Aorta (tissue), 5 donors: ENCODE results near the gene ANKRD34C. TPM values are rescaled to one million over a fixed set of nuclear protein-coding genes. Genes with fewer than 3 reads are reported as not detected.

ENCODE experiments used
- ATAC-seq: fragments of 200-7000 bp; cut with Tn5 transposase; one replicate; pipeline ENCODE4 v1.9.1; 2022; ENCODE audit warnings: moderate library complexity; ENCODE audit not compliant: low FRiP score
- DNase-seq, 2 donors: peaks; one replicate each; pipeline ENCODE4 v3.0.0-alpha.2; 2020
- H3K27ac ChIP-seq, 2 donors: one replicate each; pipeline ENCODE4 v1.5.1; 2013; ENCODE audit warnings: low read length in 2 of 2, mild to moderate bottlenecking in 2 of 2, moderate library complexity in 2 of 2, control low read depth in 1 of 2, inconsistent platforms in 1 of 2, low read depth in 1 of 2
- H3K27me3 ChIP-seq, 2 donors: one replicate each; pipeline ENCODE4 v1.6.1; 2013; ENCODE audit warnings: control low read depth in 1 of 2, low read length in 1 of 2, mild to moderate bottlenecking in 1 of 2, moderate library complexity in 1 of 2; ENCODE audit not compliant: insufficient read depth in 2 of 2, control insufficient read depth in 1 of 2
- H3K36me3 ChIP-seq, 2 donors: one replicate each; pipeline ENCODE4 v1.6.1; 2013; ENCODE audit warnings: control low read depth in 1 of 2, low read length in 1 of 2, mild to moderate bottlenecking in 1 of 2; ENCODE audit not compliant: insufficient read depth in 2 of 2, control insufficient read depth in 1 of 2
- H3K4me1 ChIP-seq, 2 donors: one replicate each; pipeline ENCODE4 v1.6.1; 2013; ENCODE audit warnings: low read length in 2 of 2, control low read depth in 1 of 2, mild to moderate bottlenecking in 1 of 2, moderate library complexity in 1 of 2; ENCODE audit not compliant: insufficient read depth in 2 of 2, control insufficient read depth in 1 of 2
- H3K4me3 ChIP-seq, 2 donors: one replicate each; pipeline ENCODE4 v1.5.1; 2013; ENCODE audit warnings: low read length in 2 of 2, control low read depth in 1 of 2, mild to moderate bottlenecking in 1 of 2
- H3K9me3 ChIP-seq: one replicate; pipeline ENCODE4 v1.6.1; 2013; ENCODE audit warnings: mild to moderate bottlenecking, low read length; ENCODE audit not compliant: control insufficient read depth
- WGBS, 2 donors: extraction: QIAGEN DNeasy Blood & Tissue Kit; methylation state at CpG; one replicate each; pipeline ENCODE4 v1.1.7; 2013; 5-methylcytosine and 5-hydroxymethylcytosine counted together
- intact Hi-C, 2 donors: fragments of 100-400 bp; cut with DNase I; formaldehyde crosslinking; loops; one replicate each; pipeline versions ENCODE4 v1.14.2 to v1.15.0; 2022
- long read RNA-seq, 2 donors: library from polyadenylated mRNA; unstranded; transcript quantifications; one replicate each; pipeline ENCODE4 v2.0.0, GENCODE V29; 2020 to 2021
- polyA plus RNA-seq, 2 donors: library from polyadenylated mRNA; stranded (reverse); fragments of 200-250 nt; gene quantifications; one replicate each; pipeline ENCODE4 v1.2.3, GENCODE V29; 2013
- total RNA-seq, 2 donors: library from RNA; stranded (reverse); fragmentation: NEBNext Ultra II Directional; extraction: Animal tissue kit (Norgen Biotek cat#: 25700); gene quantifications; one replicate each; pipeline ENCODE4 v1.2.1, GENCODE V29; 2021
- donor health status: healthy with polysubstance abuse.
- donor health status: Bipolar disorder and iron deficiency.
- donor health status: DM: no; HTN: no; CAD: no.
- donor health status: DM: no; HTN: no; CAD: no.
- donor health status: DM: yes; HTN: yes; CAD: no.

The ANKRD34C gene
- total RNA-seq (under 1 TPM; 0.30 to 0.42 TPM), polyA plus RNA-seq (not detected)
- long read RNA-seq, donor 1: 0 reads
- long read RNA-seq, donor 2, partial matches to known transcripts: 0 of 1 reads
- long read RNA-seq, donor 2, other reads (novel, unspliced or antisense): 1 of 1 reads

- Histone ChIP-seq H3K4me3 (no peak within 1 kb of the TSS), H3K27me3 (peaks cover 0 to 4% of the 10 kb centered on the region in 2 donors), H3K27ac (no peak within 1 kb of the TSS), H3K9me3 (no peaks in the 10 kb centered on the region), H3K36me3 (no peaks in the 10 kb centered on the region), H3K4me1 (no peaks in the 10 kb centered on the region)
- intact Hi-C loops: no loop called here
- DNase-seq: no peak
- peak; percentile 48 for ATAC-seq
- WGBS, 2 donors: 5 to 6% methylated on average over 53 to 56 of the region's 56 CpGs
These were observed at the start of gene ANKRD34C for GRCh38 chr15:79282371-79283251. Gene ANKRD34C, plus strand, starts transcription at chr15:79282722. Its CDS starts 10,563 bp downstream, at chr15:79293285.

- ATAC-seq (no peak), DNase-seq (no peak)
- intact Hi-C loops: no loop called here
- Histone ChIP-seq H3K27me3 (no peaks in the 10 kb centered on the region), H3K27ac (no peak overlapping the region), H3K4me1 (no peaks in the 10 kb centered on the region), H3K9me3 (peaks cover 5% of the 10 kb centered on the region), H3K4me3 (no peak overlapping the region), H3K36me3 (no peaks in the 10 kb centered on the region)
- WGBS, 2 donors: 60 to 68% methylated on average over 6 of the region's 6 CpGs
These were observed 49.3 kb upstream of the ANKRD34C start for GRCh38 chr15:79233236-79233635.

GRCh38 chr15:79240036-79240435 is 42.5 kb upstream of the ANKRD34C start:
- H3K4me3 ChIP-seq: no peak overlapping the region
- no peaks in the 10 kb centered on the region for H3K9me3 ChIP-seq
- ATAC-seq: no peak
- no peak for DNase-seq
- H3K27me3 ChIP-seq: no peaks in the 10 kb centered on the region
- intact Hi-C loops: no loop called here
- H3K36me3 ChIP-seq: no peaks in the 10 kb centered on the region
- 64 to 80% methylated on average over 3 of the region's 3 CpGs for WGBS, 2 donors
- H3K27ac ChIP-seq: no peak overlapping the region
- H3K4me1 ChIP-seq: no peaks in the 10 kb centered on the region

GRCh38 chr15:79243723-79244122 is 38.8 kb upstream of the ANKRD34C start:
- no peak overlapping the region for H3K4me3 ChIP-seq
- H3K27ac ChIP-seq: no peak overlapping the region
- H3K4me1 ChIP-seq: no peaks in the 10 kb centered on the region
- H3K9me3 ChIP-seq: no peaks in the 10 kb centered on the region
- intact Hi-C loops: no loop called here
- WGBS, 2 donors: 37 to 46% methylated on average over 11 of the region's 11 CpGs
- H3K27me3 ChIP-seq: no peaks in the 10 kb centered on the region
- H3K36me3 ChIP-seq: no peaks in the 10 kb centered on the region
- DNase-seq (no peak), ATAC-seq (peak; percentile 33)

GRCh38 chr15:79244876-79245275 is 37.6 kb upstream of the ANKRD34C start:
- H3K36me3 ChIP-seq: no peaks in the 10 kb centered on the region
- DNase-seq (no peak), ATAC-seq (no peak)
- H3K4me3 ChIP-seq: no peak overlapping the region
- H3K27me3 ChIP-seq: no peaks in the 10 kb centered on the region
- H3K9me3 ChIP-seq: no peaks in the 10 kb centered on the region
- intact Hi-C loops: no loop called here
- H3K4me1 ChIP-seq: no peaks in the 10 kb centered on the region
- WGBS, 2 donors: 92 to 93% methylated on average over 5 of the region's 5 CpGs
- no peak overlapping the region for H3K27ac ChIP-seq

- H3K4me3 ChIP-seq: no peak overlapping the region
- H3K27ac ChIP-seq: no peak overlapping the region
- no peak for DNase-seq
- no peaks in the 10 kb centered on the region for H3K36me3 ChIP-seq
- H3K9me3 ChIP-seq: no peaks in the 10 kb centered on the region
- no peaks in the 10 kb centered on the region for H3K27me3 ChIP-seq
- no peak for ATAC-seq
- H3K4me1 ChIP-seq: no peaks in the 10 kb centered on the region
- WGBS, 2 donors: 33 to 72% methylated on average over 2 of the region's 2 CpGs
- intact Hi-C loops: no loop called here
These were observed 34.3 kb upstream of the ANKRD34C start for GRCh38 chr15:79248183-79248582.

GRCh38 chr15:79257454-79257853 is 25.1 kb upstream of the ANKRD34C start:
- ATAC-seq (no peak), DNase-seq (no peak)
- Histone ChIP-seq H3K9me3 (no peaks in the 10 kb centered on the region), H3K36me3 (no peaks in the 10 kb centered on the region), H3K27ac (no peak overlapping the region), H3K4me3 (no peak overlapping the region), H3K4me1 (no peaks in the 10 kb centered on the region), H3K27me3 (no peaks in the 10 kb centered on the region)
- WGBS, 2 donors: 80 to 82% methylated on average over 8 of the region's 8 CpGs
- intact Hi-C loops: no loop called here

GRCh38 chr15:79261836-79262235 is 20.7 kb upstream of the ANKRD34C start:
- no peak overlapping the region for H3K27ac ChIP-seq
- no peaks in the 10 kb centered on the region for H3K4me1 ChIP-seq
- WGBS, 2 donors: 86 to 97% methylated on average over 1 of the region's 1 CpG
- ATAC-seq (no peak), DNase-seq (no peak)
- H3K4me3 ChIP-seq: no peak overlapping the region
- H3K9me3 ChIP-seq: no peaks in the 10 kb centered on the region
- no peaks in the 10 kb centered on the region for H3K36me3 ChIP-seq
- intact Hi-C loops: no loop called here
- no peaks in the 10 kb centered on the region for H3K27me3 ChIP-seq

- Histone ChIP-seq H3K4me3 (no peak overlapping the region), H3K27me3 (no peaks in the 10 kb centered on the region), H3K9me3 (no peaks in the 10 kb centered on the region), H3K36me3 (no peaks in the 10 kb centered on the region), H3K4me1 (no peaks in the 10 kb centered on the region), H3K27ac (no peak overlapping the region)
- intact Hi-C loops: no loop called here
- WGBS, 2 donors: 92 to 95% methylated on average over 4 of the region's 4 CpGs
- ATAC-seq (no peak), DNase-seq (no peak)
These were observed 17.4 kb upstream of the ANKRD34C start for GRCh38 chr15:79265167-79265566.
